GM12878 (cell line): ENCODE data around the gene DHRS1. TPM values are rescaled to one million over a fixed set of nuclear protein-coding genes. Genes with fewer than 3 reads are reported as not detected.
A peak's percentile ranks its signal among the peaks of the same experiment; 100 is the strongest.

Source experiments
- ATAC-seq: fragments of 200-7000 bp; cut with Tn5 transposase; 3 replicates; pipeline ENCODE4 v1.9.1; 2020; ENCODE audit warnings: mild to moderate bottlenecking, moderate library complexity
- BruUV-seq: library from RNA; stranded (reverse); fragments of 400-500 nt; replicated peaks from 2 replicates; lab custom pipeline; 2021; lab: Mats Ljungman, UMichigan
- CTCF ChIA-PET: fragments of 300-600 bp; sonication (Branson Sonifier 250); formaldehyde crosslinking; extraction: SDS; loops from one replicate; lab custom pipeline; 2021; ENCODE audit warnings: inconsistent platforms; lab: Yijun Ruan, JAX
- POLR2A ChIA-PET: fragments of 350-600 bp; formaldehyde crosslinking; extraction: SDS; loops from one replicate; lab custom pipeline; 2021; ENCODE audit warnings: inconsistent platforms; lab: Charles Lee
- RAD21 ChIA-PET: fragments of 300-600 bp; sonication (Branson Sonifier 250); formaldehyde crosslinking; loops from one replicate; lab custom pipeline; 2023; ENCODE audit warnings: antibody characterized with exemption; ENCODE audit not compliant: unreplicated experiment; lab: Charles Lee
- SMC1A ChIA-PET: fragments of 300-600 bp; sonication (Branson Sonifier 250); formaldehyde crosslinking; loops from one replicate; lab custom pipeline; 2023; ENCODE audit not compliant: unreplicated experiment, uncharacterized antibody; lab: Charles Lee
- DNase-seq: peaks from one replicate; pipeline ENCODE4 v3.0.0-alpha.2; 2011; ENCODE audit warnings: low read depth, low spot score
- FAIRE-seq: peaks from 3 replicates; lab custom pipeline; 2011; peaks lifted over from hg19 to GRCh38; lab: Jason Lieb, UNC
- H2AFZ ChIP-seq: 2 replicates; pipeline ENCODE4 v1.6.0; 2011; ENCODE audit warnings: low read depth, low read length, control low read depth; ENCODE audit not compliant: control insufficient read depth
- H3K27ac ChIP-seq: 2 replicates; pipeline ENCODE4 v1.5.1; 2011; ENCODE audit warnings: control low read depth; ENCODE audit not compliant: control insufficient read depth, insufficient read depth
- H3K27me3 ChIP-seq, 2 experiments: replicated peaks in 1 of 2; 2 replicates each; pipeline versions ENCODE4 v1.6.0 to v1.6.1; 2011; ENCODE audit warnings: low read length in 1 of 2; ENCODE audit not compliant: control insufficient read depth in 2 of 2, insufficient read depth in 2 of 2
- H3K36me3 ChIP-seq, 2 experiments: 2 replicates each; pipeline ENCODE4 v1.5.1; 2011; ENCODE audit warnings: low read length in 1 of 2; ENCODE audit not compliant: control insufficient read depth in 2 of 2, insufficient read depth in 2 of 2
- H3K4me1 ChIP-seq: 2 replicates; pipeline ENCODE4 v1.6.1; 2011; ENCODE audit warnings: mild to moderate bottlenecking, low read length, moderate library complexity, mixed read lengths; ENCODE audit not compliant: control insufficient read depth, insufficient read depth
- H3K4me2 ChIP-seq: 2 replicates; pipeline ENCODE4 v1.6.0; 2011; ENCODE audit warnings: control low read depth; ENCODE audit not compliant: control insufficient read depth, insufficient read depth
- H3K4me3 ChIP-seq: fragments of 200-600 bp; sonication (generic); 2 replicates; pipeline ENCODE4 v1.5.1; 2016
- H3K79me2 ChIP-seq: 2 replicates; pipeline ENCODE4 v1.6.0; 2011; ENCODE audit warnings: low read length; ENCODE audit not compliant: control insufficient read depth, insufficient read depth
- H3K9ac ChIP-seq: 2 replicates; pipeline ENCODE4 v1.8.0; 2011; ENCODE audit warnings: low read length, control low read depth, mixed read lengths; ENCODE audit not compliant: control insufficient read depth, insufficient read depth
- H3K9me3 ChIP-seq: replicated peaks from 3 replicates; pipeline ENCODE4 v1.5.1; 2011; ENCODE audit warnings: mild to moderate bottlenecking, low read length; ENCODE audit not compliant: control insufficient read depth, insufficient read depth
- H4K20me1 ChIP-seq: 2 replicates; pipeline ENCODE4 v1.6.0; 2011; ENCODE audit not compliant: control insufficient read depth, insufficient read depth
- BRCA1 ChIP-seq: IDR thresholded peaks from 2 replicates; pipeline ENCODE4 v1.6.1; 2011; ENCODE audit warnings: low read depth, low read length, improper control_type of control experiment
- FOXK2 ChIP-seq: fragments of 450-650 bp; IDR thresholded peaks from 2 replicates; pipeline ENCODE4 v1.6.1; 2017; ENCODE audit warnings: mild to moderate bottlenecking, moderate library complexity
- HDAC2 ChIP-seq: fragments of 200-600 bp; sonication (generic); IDR thresholded peaks from 2 replicates; pipeline ENCODE4 v1.6.1; 2017
- KLF5 ChIP-seq: fragments of 450-650 bp; IDR thresholded peaks from 2 replicates; pipeline ENCODE4 v1.6.1; 2014; ENCODE audit warnings: mild to moderate bottlenecking; ENCODE audit not compliant: partially characterized antibody
- MYC ChIP-seq: IDR thresholded peaks from 2 replicates; pipeline ENCODE4 v1.6.1; 2011; ENCODE audit warnings: mild to moderate bottlenecking, low read length, moderate library complexity, inconsistent platforms; ENCODE audit not compliant: insufficient read depth, insufficient replicate concordance, insufficient read length, severe bottlenecking
- PAX5 ChIP-seq: IDR thresholded peaks from 2 replicates; pipeline ENCODE4 v1.6.1; 2011; ENCODE audit warnings: low read depth, low read length, borderline replicate concordance
- SIN3A ChIP-seq: IDR thresholded peaks from 2 replicates; pipeline ENCODE4 v1.6.1; 2012; ENCODE audit warnings: low read depth, low read length, improper control_type of control experiment
- STAT1 ChIP-seq: fragments of 450-650 bp; conservative IDR thresholded peaks from 2 replicates; pipeline ENCODE4 v1.6.1; 2014; ENCODE audit warnings: antibody characterized with exemption, mild to moderate bottlenecking
- ZNF207 ChIP-seq: fragments of 450-650 bp; IDR thresholded peaks from 2 replicates; pipeline ENCODE4 v1.6.1; 2014; ENCODE audit warnings: antibody characterized with exemption, mild to moderate bottlenecking, borderline replicate concordance
- WGBS: methylation state at CpG from one replicate; pipeline ENCODE4 v1.1.6; 2016; ENCODE audit warnings: low lambda C conversion rate; ENCODE audit not compliant: insufficient replicate concordance, insufficient coverage; ENCODE audit errors: missing lambda C conversion rate; 5-methylcytosine and 5-hydroxymethylcytosine counted together
- in situ Hi-C: fragments of 300-500 bp; cut with MboI; formaldehyde crosslinking; loops from 9 replicates; pipeline ENCODE4 v1.14.3; 2018; ENCODE audit warnings: mixed read lengths
- intact Hi-C: fragments of 100-400 bp; cut with micrococcal nuclease; formaldehyde crosslinking; loops from one replicate; pipeline ENCODE4 v1.14.2; 2022; ENCODE audit not compliant: unreplicated experiment
- polyA plus RNA-seq, 11 experiments: library from polyadenylated mRNA; depleted of rRNA in 4 of 11; unstranded in 6 of 11; stranded (reverse) in 5 of 11; fragments of >200 nt; fragmentation: Nextera tagmentation in 4 of 11; fragmentation: Illumina TruSeq in 1 of 11; extraction: Ambion mirVana in 4 of 11; extraction: Trizol in 1 of 11; gene quantifications; 1 replicate in 1 of 11; 2 replicates in 10 of 11; pipeline versions ENCODE4 v1.2.1 to v1.2.3, GENCODE V29; 2011 to 2016; ENCODE audit warnings: inconsistent platforms in 2 of 11, missing spikeins in 2 of 11, low read depth in 1 of 11
- total RNA-seq, 4 experiments: library from RNA; depleted of rRNA in 3 of 4; stranded (reverse); fragments of >200 nt in 3 of 4; fragmentation: Illumina TruSeq in 1 of 4; extraction: Trizol in 1 of 4; gene quantifications; 2 replicates each; pipeline versions ENCODE4 v1.2.1 to v1.2.3, GENCODE V29; 2013 to 2021
- TF ChIP-seq, protein P1 (sequence below): fragments of 450-650 bp; IDR thresholded peaks from 2 replicates; pipeline ENCODE4 v1.6.1; 2014; ENCODE audit warnings: mild to moderate bottlenecking
- TF ChIP-seq, protein P2 (sequence below): fragments of 450-650 bp; conservative IDR thresholded peaks from 2 replicates; pipeline ENCODE4 v1.6.1; 2017; ENCODE audit warnings: mild to moderate bottlenecking, moderate library complexity

DHRS1 gene
- total and polyA plus RNA-seq, 10 of the 15 experiments (the other 5 are each of a cell fraction or from before 2014, with no cell fraction given), result 12.1 to 45.0 (median 25.7) TPM

DNA sequence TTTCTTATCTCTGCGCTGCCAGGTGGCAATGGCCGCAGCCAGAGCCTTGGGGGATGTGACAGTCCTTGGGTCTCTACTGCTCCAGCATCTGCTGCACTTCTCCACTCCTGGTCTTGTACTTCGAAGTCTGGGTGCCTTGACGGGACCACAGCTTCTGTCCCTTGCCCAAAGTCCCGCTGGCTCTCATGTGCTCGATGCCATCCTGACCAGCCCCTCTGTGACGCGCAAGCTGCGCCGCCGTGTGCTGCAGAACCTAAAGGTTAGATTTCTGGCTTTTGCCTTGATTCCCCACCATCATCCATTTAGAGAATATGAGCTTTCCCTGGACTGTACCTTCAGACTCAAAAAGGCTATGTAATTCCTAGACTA lies 4.4 kb upstream of the DHRS1 start:
- intact Hi-C loops, result no loop called here
- no peaks in the 10 kb centered on the region for H3K27me3 ChIP-seq
- H4K20me1 ChIP-seq, result no peaks in the 10 kb centered on the region
- in situ Hi-C loops, result no loop called here
- ChIA-PET SMC1A (interaction anchor here (10.1 kb wide), 1 partner anchor 60 kb away, joined by 201 read pairs; the partner anchor contains the start of gene TINF2), POLR2A (no interaction called here), CTCF (interaction anchor here (1.0 kb wide), 1 partner anchor 62 kb away, joined by 3 read pairs; the partner anchor contains the start of gene TINF2), RAD21 (no interaction called here)
- H3K4me2 ChIP-seq, result no peak overlapping the region
- no peak for TF ChIP-seq HDAC2
- TF ChIP-seq PAX5, result no peak
- H3K9me3 ChIP-seq, result no peaks in the 10 kb centered on the region
- BruUV-seq, result no TSS peak
- H3K9ac ChIP-seq, result no peak overlapping the region
- WGBS, result 97% methylated on average over 10 of the region's 11 CpGs
- H3K79me2 ChIP-seq, result peaks cover 22% of the 10 kb centered on the region
- H3K36me3 ChIP-seq, result peaks cover 16 to 32% of the 10 kb centered on the region in 2 experiments
- FAIRE-seq (no peak), ATAC-seq (no peak), DNase-seq (no peak)
- no peak overlapping the region for H3K4me3 ChIP-seq
- H3K4me1 ChIP-seq, result peaks cover 10% of the 10 kb centered on the region
- H3K27ac ChIP-seq, result no peak overlapping the region
- no peak overlapping the region for H2AFZ ChIP-seq

DNA sequence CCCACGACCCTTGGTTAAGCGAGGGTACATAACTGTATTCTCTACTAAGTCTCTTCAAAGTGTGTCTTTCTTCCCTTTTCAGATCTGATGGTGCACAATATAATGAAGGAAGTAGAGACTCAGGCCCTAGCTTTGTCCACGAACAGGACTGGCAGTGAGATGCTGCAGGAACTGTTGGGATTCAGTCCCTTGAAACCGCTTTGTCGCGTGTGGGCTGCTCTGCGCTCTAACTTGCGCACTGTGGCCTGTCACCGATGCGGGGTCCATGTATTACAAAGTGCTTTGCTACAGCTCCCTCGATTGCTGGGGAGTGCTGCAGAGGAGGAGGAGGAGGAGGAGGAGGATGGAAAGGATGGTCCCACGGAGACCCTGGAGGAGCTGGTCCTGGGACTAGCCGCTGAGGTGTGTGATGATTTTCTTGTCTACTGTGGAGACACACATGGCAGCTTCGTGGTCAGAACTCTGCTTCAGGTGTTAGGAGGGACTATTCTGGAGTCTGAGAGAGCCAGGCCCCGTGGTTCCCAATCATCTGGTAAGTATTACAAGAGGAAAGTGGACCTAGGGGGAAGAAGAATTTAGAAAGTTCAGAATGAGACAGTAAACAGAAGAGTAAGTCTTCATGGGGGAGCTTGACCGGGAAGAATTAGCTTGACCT lies 873 bp upstream of the DHRS1 start:
- ChIA-PET SMC1A (interaction anchor here (1.1 to 10.1 kb wide), 5 partner anchors 21 to 140 kb away, joined by 3 to 201 read pairs (median 32); partner anchors contain the start of genes IRF9, MDP1, RABGGTA and TINF2), CTCF (interaction anchor here (0.9 to 13.4 kb wide), 11 partner anchors 8 to 193 kb away, joined by 3 to 368 read pairs (median 4); partner anchors contain the start of genes CIDEB, LTB4R, LTB4R2 and MDP1), POLR2A (interaction anchor here (0.5 to 9.0 kb wide), 6 partner anchors 13 to 131 kb away, joined by 3 to 118 read pairs (median 4); partner anchors contain the start of genes MDP1 and TINF2), RAD21 (interaction anchor here (0.6 to 7.8 kb wide), 10 partner anchors 8 to 137 kb away, joined by 3 to 231 read pairs (median 4); partner anchors contain the start of genes IPO4, MDP1 and TINF2)
- Histone ChIP-seq H3K4me2 (peak overlapping the region; percentile 95), H3K27me3 (no peaks in the 10 kb centered on the region), H4K20me1 (no peaks in the 10 kb centered on the region), H3K9me3 (no peaks in the 10 kb centered on the region), H3K27ac (peak overlapping the region; percentile 39), H2AFZ (no peak overlapping the region), H3K4me3 (peak overlapping the region; percentile 96), H3K36me3 (peaks cover 11 to 31% of the 10 kb centered on the region in 2 experiments), H3K9ac (peak overlapping the region; percentile 74), H3K79me2 (peaks cover 23% of the 10 kb centered on the region), H3K4me1 (peaks cover 25% of the 10 kb centered on the region)
- intact Hi-C loops (no loop called here), in situ Hi-C loops (no loop called here)
- 29% methylated on average over 16 of the region's 16 CpGs for WGBS
- no peak for ATAC-seq
- FAIRE-seq, result no peak
- no TSS peak for BruUV-seq
- no peak for DNase-seq
- TF ChIP-seq, protein P1, sequence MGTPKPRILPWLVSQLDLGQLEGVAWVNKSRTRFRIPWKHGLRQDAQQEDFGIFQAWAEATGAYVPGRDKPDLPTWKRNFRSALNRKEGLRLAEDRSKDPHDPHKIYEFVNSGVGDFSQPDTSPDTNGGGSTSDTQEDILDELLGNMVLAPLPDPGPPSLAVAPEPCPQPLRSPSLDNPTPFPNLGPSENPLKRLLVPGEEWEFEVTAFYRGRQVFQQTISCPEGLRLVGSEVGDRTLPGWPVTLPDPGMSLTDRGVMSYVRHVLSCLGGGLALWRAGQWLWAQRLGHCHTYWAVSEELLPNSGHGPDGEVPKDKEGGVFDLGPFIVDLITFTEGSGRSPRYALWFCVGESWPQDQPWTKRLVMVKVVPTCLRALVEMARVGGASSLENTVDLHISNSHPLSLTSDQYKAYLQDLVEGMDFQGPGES, result no peak
- TF ChIP-seq MYC (no peak), FOXK2 (no peak), SIN3A (no peak), ZNF207 (no peak), BRCA1 (no peak), KLF5 (no peak), STAT1 (no peak)
- TF ChIP-seq, protein P2, sequence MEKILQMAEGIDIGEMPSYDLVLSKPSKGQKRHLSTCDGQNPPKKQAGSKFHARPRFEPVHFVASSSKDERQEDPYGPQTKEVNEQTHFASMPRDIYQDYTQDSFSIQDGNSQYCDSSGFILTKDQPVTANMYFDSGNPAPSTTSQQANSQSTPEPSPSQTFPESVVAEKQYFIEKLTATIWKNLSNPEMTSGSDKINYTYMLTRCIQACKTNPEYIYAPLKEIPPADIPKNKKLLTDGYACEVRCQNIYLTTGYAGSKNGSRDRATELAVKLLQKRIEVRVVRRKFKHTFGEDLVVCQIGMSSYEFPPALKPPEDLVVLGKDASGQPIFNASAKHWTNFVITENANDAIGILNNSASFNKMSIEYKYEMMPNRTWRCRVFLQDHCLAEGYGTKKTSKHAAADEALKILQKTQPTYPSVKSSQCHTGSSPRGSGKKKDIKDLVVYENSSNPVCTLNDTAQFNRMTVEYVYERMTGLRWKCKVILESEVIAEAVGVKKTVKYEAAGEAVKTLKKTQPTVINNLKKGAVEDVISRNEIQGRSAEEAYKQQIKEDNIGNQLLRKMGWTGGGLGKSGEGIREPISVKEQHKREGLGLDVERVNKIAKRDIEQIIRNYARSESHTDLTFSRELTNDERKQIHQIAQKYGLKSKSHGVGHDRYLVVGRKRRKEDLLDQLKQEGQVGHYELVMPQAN, result no peak
